GM21786 (cell line): ENCODE results near the gene LHFPL6.
A peak's percentile ranks its signal among the peaks of the same experiment; 100 is the strongest.

Experiments
- ATAC-seq: cut with Tn5 transposase; IDR thresholded peaks from one replicate; pipeline ENCODE4 v1.9.1; 2021; ENCODE audit not compliant: unreplicated experiment

LHFPL6 gene

GRCh38 chr13:39521701-39522100 lies 81.3 kb downstream of the LHFPL6 start:
- ATAC-seq = no peak

GRCh38 chr13:39516096-39516495 lies 86.9 kb downstream of the LHFPL6 start:
- ATAC-seq = no peak

GRCh38 chr13:39515224-39515714 lies 87.7 kb downstream of the LHFPL6 start:
- no peak for ATAC-seq

GRCh38 chr13:39512687-39513086 lies 90.3 kb downstream of the LHFPL6 start:
- no peak for ATAC-seq

- peak; percentile 50 for ATAC-seq
Observed at GRCh38 chr13:39510316-39510695, 92.7 kb downstream of the LHFPL6 start.

GRCh38 chr13:39509616-39510315 lies 93.2 kb downstream of the LHFPL6 start:
- no peak for ATAC-seq

GRCh38 chr13:39506559-39507390 lies 96.2 kb downstream of the LHFPL6 start:
- no peak for ATAC-seq

GRCh38 chr13:39505151-39505550 lies 97.8 kb downstream of the LHFPL6 start:
- ATAC-seq = no peak

- ATAC-seq = no peak
Observed at GRCh38 chr13:39503048-39503447, 99.9 kb downstream of the LHFPL6 start.

GRCh38 chr13:39501702-39502324 lies 101.2 kb downstream of the LHFPL6 start:
- no peak for ATAC-seq

GRCh38 chr13:39499604-39500003 lies 103.4 kb downstream of the LHFPL6 start:
- no peak for ATAC-seq

- no peak for ATAC-seq
Observed at GRCh38 chr13:39498471-39499114, 104.4 kb downstream of the LHFPL6 start.

GRCh38 chr13:39496506-39496905 lies 106.5 kb downstream of the LHFPL6 start:
- ATAC-seq = no peak

- ATAC-seq = no peak
Observed at GRCh38 chr13:39494633-39495032, 108.4 kb downstream of the LHFPL6 start.

- ATAC-seq = no peak
Observed at GRCh38 chr13:39494006-39494405, 109.0 kb downstream of the LHFPL6 start.

- no peak for ATAC-seq
Observed at GRCh38 chr13:39490136-39490535, 112.9 kb downstream of the LHFPL6 start.

GRCh38 chr13:39486758-39487157 lies 116.2 kb downstream of the LHFPL6 start:
- ATAC-seq = no peak

- no peak for ATAC-seq
Observed at GRCh38 chr13:39485314-39485700, 117.7 kb downstream of the LHFPL6 start.

GRCh38 chr13:39484506-39485313 lies 118.3 kb downstream of the LHFPL6 start:
- no peak for ATAC-seq

- ATAC-seq = no peak
Observed at GRCh38 chr13:39483326-39483725, 119.7 kb downstream of the LHFPL6 start.
